Stimulated activated CD8-positive, alpha-beta memory T cell treated with anti-CD3 and anti-CD28 coated beads, Interleukin-2, amount 100 ng/mL, for 1 hour (primary cell): ENCODE measurements around the gene TXNRD1.
"Not testable (repeated sequence)": the region's sequence is repeated elsewhere in the genome, so short reads cannot be mapped to it uniquely, and the experiment has no call there.

Source experiments
- DNase-seq, 2 donors: peaks; one replicate each; pipeline ENCODE4 v3.0.0-alpha.2; 2020; ENCODE audit warnings: low read depth in 2 of 2

Gene TXNRD1

DNA sequence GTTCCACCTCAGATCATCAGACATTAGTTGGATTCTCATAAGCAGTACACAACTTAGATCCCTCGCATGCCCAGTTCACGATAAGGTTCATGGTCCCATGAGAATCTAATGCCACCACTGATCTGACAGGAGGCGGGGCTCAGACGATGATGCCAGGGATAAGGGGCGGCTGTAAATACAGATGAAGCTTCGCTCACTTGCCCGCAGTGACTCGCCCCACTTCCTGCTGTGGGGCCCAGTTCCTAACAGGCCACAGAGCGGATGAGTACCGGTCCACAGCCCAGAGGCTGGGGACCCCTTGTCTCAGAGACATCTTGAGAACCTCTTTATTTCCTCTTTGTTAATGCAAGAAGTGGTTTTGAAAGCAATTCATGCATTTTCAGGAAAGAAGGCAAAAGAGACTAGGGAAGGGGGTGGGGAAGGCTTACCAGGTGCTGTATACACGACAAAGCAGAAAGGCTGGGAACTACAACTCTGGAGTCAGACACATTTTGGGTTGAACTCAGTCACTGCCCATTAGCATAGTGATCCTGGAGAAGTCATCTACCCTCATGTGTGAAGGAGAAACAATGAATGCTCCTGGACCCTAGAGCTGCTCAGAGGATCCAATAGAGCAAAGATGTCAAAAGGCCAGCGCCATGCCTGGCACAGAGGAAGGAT lies 156.6 kb downstream of the TXNRD1 start:
- no peak for DNase-seq

DNA sequence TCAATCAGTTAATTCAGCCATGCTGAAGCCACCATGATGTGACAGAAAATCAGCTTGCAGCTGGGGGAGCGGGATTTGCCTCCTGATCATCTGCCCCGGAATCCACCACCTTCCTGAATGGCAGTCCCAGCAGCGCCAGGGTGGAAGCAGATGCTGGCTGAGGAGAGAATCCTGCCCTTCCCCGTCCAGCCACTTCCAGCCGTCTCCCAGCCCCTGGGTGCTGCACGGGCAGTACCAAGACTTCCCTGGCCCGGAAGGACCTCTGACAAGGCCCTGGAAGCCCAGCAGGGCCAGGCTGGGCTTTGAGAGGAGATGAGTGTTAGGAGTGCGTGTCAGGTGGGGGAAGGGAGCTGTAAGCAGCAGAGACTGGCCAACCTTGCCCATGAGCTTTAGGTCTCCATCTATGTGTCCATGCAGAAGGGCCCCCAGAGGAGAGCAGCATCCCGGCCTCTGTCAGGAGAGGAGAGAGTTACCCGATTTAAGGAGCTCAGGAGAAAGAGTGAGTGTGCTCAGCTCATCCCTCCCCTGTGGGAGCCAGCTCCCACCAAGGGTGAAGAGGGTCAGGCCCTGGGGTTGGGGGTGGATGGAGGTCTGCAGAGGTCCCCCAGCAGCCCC lies 157.2 kb downstream of the TXNRD1 start:
- DNase-seq: no peak

DNA sequence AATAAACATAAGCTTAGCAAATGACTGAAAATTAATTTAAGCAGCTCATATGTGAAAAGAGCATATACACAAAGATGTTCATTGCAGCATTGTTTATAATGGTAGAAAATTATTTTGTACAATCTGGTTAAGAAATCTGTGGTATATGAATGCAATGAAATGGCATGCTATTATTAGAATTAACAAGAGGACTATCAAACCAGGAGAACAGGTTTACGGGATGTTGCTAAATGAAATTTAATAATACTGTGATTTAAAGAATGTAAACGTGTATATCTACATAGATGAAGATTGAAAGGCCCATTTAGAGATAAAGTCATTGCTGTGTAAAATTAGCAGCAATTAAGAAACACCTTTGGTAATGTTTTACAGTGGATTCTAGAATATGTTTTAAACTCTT lies 158.5 kb downstream of the TXNRD1 start:
- DNase-seq: no peak

DNA sequence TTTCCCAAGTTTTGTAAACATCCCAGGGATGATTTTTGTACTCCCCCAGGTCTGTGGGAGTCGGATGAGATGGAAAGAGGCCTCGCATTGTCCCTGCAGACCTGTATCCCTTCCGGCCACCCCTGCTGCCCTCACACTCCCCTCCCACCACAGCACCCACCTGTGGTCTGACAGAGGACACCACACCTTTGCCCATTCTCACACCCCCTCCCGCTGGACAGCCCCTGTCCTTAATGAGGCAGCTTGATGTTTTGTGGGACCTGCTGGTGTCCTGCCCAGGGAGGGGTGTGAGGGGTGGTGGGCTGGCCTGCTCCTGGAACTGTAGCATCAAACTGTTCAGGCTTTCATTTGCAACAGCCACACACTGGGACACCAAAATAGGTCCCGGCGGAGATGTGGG lies 159.2 kb downstream of the TXNRD1 start:
- DNase-seq: no peak

DNA sequence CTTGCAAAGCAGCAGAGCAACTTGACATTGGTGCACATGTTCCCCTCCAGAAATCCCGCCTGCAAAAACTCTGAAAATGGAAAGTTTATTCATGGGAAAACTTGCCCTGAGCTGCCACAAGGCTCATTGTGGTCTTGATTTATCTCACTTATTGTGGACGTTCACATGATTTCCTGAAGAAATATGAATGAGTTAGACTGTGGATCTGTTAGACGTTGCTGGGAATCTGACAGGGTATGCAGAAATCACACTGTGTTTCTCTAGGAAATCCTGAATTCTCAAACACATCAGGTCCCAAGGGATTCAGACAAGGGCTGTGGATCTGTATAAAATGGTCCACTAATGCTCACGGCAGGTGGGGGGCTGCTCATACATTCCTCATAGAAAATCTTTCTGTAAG lies 160.2 kb downstream of the TXNRD1 start:
- DNase-seq: no peak

DNA sequence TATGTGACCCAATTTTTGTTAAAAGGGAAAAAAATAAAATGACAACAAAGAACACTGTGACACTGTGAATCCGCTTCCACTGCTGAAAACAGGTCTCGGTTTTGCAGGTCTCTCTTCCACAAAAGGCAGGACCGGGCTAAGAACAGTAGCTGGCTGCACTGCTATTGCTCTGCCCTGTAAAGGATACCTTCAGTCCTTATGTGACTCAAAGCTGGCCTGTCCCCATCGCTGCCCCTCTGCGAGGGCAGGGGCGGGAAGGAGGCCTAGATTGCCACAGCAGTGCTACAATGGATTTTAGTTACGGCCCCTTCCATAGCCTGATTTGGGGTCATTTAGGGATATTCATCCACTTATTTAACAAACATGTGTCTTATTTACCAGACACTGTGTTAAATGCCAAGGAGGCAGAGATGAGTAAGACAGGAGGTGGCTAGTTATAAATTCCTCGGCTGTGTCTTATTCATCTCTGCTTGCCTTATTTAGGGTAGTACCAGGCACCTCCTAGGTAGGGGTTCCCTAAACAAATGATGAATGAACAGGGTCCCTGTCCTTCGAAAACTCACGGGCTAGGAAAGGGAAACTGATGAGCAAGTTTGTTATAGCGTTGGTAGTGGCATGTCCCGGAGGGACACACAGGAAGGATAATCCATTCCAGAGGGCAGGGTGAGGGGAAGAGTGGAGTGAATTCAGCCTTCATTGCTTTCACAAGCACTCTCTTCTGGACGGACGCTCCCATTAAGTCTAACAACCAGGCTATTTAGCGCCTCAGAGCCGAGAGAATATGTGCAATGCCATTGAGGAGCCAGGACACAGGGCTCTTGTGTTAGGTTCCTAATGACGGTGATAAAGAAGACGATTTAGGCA lies 161.3 kb downstream of the TXNRD1 start:
- DNase-seq: no peak

DNA sequence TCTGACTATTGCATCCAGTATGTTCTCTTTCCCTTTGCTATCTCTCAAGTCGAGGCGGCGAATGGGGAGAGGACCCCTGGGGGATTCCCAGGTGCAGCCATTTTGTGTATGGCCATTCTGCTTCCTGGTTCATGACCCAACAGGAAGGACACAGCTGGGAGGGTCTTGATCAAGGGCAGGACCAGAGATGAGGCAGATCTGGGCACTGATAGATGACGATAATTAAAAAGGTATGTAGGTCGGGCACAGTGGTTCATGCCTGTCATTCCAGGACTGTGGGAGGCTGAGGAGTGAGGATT lies 161.9 kb downstream of the TXNRD1 start:
- DNase-seq: no peak

DNA sequence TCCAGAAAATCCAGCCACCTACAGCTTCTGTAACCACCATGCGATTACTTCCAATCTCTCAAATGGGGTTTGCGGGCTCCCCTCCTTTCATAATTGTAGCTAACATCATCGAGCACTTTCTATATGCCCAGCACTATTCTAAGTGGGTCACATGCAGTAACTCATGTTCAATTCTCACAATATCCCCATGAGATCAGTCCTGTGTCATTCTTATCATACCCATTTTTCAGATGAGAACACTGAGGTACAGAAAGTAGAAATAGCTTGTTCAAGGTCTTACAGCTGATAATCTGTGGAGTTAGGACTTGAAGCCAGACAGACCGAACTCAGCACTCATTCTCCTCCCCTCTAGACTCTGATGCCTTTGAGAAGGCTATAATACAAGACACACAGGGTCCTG lies 162.8 kb downstream of the TXNRD1 start:
- no peak for DNase-seq

DNA sequence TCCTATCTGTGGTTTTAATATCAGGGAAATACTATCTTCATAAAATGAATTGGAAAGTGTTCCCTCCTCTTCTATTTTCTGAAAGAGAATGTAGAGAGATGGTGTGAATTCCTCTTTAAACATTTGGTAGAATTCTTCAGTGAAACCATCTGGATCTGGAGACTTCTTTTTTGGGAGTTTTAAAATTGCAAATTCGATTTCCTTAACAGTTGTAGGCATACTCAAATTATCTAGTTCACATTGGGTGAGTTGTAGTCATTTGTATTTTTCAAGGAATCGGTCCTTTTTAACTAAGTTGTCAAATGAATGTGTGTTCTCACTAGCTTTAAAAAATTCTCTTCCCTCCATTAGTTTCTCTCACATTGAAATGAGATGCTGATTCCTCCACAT lies 165.8 kb downstream of the TXNRD1 start:
- DNase-seq: no peak

DNA sequence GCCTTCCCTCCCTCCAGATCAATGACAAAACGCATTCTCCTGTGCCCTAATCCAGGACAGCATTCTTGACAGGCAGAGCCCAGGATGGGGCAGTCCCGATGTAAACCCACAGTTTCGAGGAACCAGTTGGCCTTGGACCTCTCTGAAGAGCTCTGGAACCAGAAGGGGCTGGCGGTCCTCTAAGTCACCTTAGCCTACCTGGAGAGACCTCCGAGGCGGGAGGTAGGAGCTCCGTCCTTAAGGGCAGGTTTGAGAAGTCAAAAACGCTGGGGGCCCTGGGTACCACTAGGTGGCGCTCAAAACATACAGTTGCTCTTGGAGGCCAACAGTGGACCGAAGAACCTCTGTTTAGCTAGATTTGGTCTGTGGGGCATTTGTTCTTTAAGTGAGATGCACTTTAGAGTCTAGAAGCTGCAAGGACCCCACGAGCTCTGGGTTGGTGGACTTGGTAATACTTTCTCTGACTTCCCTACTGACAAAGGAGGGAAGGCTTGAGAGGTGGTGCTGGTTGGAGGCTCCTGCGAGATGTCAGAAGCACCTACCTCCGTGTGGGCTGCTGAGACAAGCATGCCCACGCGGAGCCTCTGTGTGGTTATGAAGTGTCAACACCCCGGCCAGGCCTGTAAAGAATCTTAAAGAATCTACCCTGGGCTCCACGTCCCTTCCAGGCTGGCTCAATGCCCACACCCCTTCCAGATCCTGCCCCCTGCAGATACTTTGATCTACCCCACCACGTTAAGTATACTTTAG lies 166.3 kb downstream of the TXNRD1 start:
- DNase-seq: peak; percentile 61 to 69

DNA sequence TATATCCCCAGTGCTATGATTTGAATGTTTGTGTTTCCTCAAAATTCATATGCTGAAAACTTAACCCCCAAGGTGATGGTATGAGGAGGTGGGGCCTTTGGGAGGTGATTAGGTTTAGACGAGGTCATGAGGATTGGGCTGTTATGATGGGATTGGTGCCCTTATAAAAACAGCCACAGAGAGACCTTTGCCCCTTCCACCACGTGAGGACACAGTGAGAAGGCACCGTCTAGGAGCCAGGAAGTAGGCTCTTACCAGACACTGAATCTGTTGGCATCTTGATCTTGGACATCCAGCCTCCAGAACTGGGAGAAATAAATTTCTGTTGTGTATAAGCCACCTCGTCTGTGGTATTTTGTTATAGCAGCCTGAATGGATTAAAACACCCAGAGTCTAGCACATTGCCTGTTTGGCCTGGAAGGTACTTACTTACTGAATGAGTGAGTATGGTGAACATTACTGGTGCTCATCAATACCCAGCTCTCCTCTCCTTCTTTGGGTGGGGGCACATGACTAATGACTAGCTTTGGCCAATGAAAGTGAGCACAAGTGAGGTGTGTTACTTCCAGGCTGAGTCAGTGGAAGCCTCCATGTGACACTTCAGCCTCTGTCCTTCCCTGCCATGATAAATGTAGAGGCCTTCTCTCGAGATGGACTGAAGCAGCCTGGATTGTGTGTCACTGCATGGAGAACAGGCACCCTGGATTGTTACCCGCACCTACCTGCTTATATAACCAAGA lies 168.7 kb downstream of the TXNRD1 start:
- DNase-seq: no peak

DNA sequence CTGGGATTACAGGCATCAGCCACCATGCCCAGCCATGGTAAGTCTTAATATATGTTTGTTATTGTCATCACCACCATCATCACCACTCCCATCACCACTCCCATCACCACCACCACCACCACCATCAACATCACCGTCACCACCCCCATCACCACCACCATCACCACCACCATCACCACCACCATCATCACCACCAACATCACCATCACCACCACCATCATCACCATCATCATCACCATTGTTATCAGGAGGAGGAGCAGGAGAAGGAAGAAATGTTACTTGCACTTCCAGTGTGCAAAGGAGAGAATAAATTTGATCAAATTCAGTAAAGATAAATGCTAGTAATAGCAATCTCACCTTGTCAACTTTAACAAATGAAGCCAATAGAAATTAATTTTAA lies 169.9 kb downstream of the TXNRD1 start:
- no peak for DNase-seq

DNA sequence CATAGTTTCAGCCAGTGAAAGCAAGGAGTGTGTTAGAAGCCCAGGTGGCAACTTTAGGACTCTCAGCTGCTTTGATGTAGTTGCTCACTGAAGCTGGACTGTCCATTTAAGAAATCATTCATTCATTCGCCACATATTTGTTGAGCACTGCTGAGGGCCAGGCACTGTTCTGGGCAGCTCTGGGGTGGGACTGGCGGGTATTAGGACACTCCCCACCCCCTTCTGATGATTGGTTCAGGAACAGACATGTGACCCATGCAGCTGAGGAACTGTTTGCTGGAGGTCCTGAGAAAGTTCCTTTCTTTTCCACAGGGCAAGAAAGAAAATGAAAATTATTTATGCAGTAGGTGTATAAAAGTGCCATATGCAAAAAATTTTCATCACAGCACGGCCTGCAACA lies 170.9 kb downstream of the TXNRD1 start:
- no peak for DNase-seq

DNA sequence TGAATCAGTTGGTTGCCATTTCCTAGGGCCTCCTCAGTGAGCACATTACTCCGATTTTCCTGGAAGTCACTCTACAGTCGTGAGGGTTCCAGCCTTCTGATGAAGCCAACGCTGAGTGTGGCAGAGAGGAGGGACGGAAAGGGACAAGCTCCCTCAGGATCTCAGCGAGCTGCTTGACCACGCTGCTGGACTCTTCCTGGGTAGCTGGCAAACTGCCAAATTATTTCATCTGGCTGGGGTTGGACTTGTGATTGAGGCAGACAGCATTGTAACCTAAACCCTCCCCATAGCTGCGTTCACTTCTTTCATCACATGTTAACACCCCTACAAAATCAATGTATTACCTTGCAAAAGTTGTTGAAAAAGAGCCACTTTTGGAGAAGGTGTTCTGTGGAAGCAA lies 171.6 kb downstream of the TXNRD1 start:
- no peak for DNase-seq

DNA sequence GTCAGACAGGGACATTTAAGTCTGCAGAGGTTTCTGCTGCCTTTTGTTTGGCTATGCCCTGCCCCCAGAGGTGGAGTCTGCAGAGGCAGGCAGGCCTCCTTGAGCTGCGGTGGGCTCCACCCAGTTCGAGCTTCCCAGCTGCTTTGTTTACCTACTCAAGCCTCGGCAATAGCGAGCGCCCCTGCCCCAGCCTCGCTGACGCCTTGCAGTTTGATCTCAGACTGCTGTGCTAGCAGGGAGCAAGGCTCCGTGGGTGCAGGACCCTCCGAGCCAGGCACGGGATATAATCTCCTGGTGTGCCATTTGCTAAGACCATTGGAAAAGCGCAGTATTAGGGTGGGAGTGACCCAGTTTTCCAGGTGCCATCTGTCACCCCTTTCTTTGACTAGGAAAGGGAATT lies 178.5 kb downstream of the TXNRD1 start:
- DNase-seq: not testable (repeated sequence)
